Skin of body (tissue), 2 donors: Measurements from ENCODE around the gene DMD. TPM values are rescaled to one million over a fixed set of nuclear protein-coding genes. Genes with fewer than 3 reads are reported as not detected.

Source experiments
- DNase-seq: peaks from one replicate; lab custom pipeline; 2025; lab: John Stamatoyannopoulos, UW
- total RNA-seq: library from RNA; depleted of rRNA; stranded (reverse); fragments of >200 nt; gene quantifications from one replicate; pipeline ENCODE4 v1.2.3, GENCODE V29; 2014

The DMD gene
- total RNA-seq, 1 donor from 2014 or later = 87.0 TPM

GRCh38 chrX:31371956-31372355 lies 1839.4 kb downstream of the DMD start:
- DNase-seq = no peak

GRCh38 chrX:31367816-31368215 lies 1843.5 kb downstream of the DMD start:
- no peak for DNase-seq

- DNase-seq = no peak
These were observed 1845.3 kb downstream of the DMD start for GRCh38 chrX:31366041-31366440.

GRCh38 chrX:31356275-31357212 lies 1854.8 kb downstream of the DMD start:
- no peak for DNase-seq

GRCh38 chrX:31355206-31355955 lies 1856.0 kb downstream of the DMD start:
- DNase-seq = no peak

GRCh38 chrX:31353095-31353494 lies 1858.3 kb downstream of the DMD start:
- DNase-seq = no peak

GRCh38 chrX:31350808-31351074 lies 1860.6 kb downstream of the DMD start:
- no peak for DNase-seq

- DNase-seq = no peak
These were observed 1861.8 kb downstream of the DMD start for GRCh38 chrX:31349515-31349914.

- DNase-seq = no peak
These were observed 1870.8 kb downstream of the DMD start for GRCh38 chrX:31340587-31340986.

GRCh38 chrX:31338991-31339350 lies 1872.4 kb downstream of the DMD start:
- no peak for DNase-seq

- DNase-seq = no peak
These were observed 1874.0 kb downstream of the DMD start for GRCh38 chrX:31337332-31337731.

GRCh38 chrX:31336419-31336818 lies 1874.9 kb downstream of the DMD start:
- no peak for DNase-seq

GRCh38 chrX:31334997-31335396 lies 1876.4 kb downstream of the DMD start:
- no peak for DNase-seq

- no peak for DNase-seq
These were observed 1878.1 kb downstream of the DMD start for GRCh38 chrX:31333165-31333831.

- no peak for DNase-seq
These were observed 1879.4 kb downstream of the DMD start for GRCh38 chrX:31331928-31332327.

GRCh38 chrX:31331015-31331414 lies 1880.3 kb downstream of the DMD start:
- no peak for DNase-seq

GRCh38 chrX:31329298-31329697 lies 1882.1 kb downstream of the DMD start:
- no peak for DNase-seq

GRCh38 chrX:31323658-31324057 lies 1887.7 kb downstream of the DMD start:
- DNase-seq = no peak

- DNase-seq = no peak
These were observed 1890.6 kb downstream of the DMD start for GRCh38 chrX:31320740-31321139.

- no peak for DNase-seq
These were observed 1891.8 kb downstream of the DMD start for GRCh38 chrX:31319586-31319985.

- DNase-seq = no peak
These were observed 1892.5 kb downstream of the DMD start for GRCh38 chrX:31318866-31319265.

- no peak for DNase-seq
These were observed 1894.9 kb downstream of the DMD start for GRCh38 chrX:31316340-31316991.
